ENCODE data around the gene TBKBP1. TPM values are rescaled to one million over a fixed set of nuclear protein-coding genes. Genes with fewer than 3 reads are reported as not detected.

The TBKBP1 gene
- total and polyA plus RNA-seq, 2 of the 4 experiments (the other 2 are of a cell fraction), result 3.4 to 8.5 TPM

DNA sequence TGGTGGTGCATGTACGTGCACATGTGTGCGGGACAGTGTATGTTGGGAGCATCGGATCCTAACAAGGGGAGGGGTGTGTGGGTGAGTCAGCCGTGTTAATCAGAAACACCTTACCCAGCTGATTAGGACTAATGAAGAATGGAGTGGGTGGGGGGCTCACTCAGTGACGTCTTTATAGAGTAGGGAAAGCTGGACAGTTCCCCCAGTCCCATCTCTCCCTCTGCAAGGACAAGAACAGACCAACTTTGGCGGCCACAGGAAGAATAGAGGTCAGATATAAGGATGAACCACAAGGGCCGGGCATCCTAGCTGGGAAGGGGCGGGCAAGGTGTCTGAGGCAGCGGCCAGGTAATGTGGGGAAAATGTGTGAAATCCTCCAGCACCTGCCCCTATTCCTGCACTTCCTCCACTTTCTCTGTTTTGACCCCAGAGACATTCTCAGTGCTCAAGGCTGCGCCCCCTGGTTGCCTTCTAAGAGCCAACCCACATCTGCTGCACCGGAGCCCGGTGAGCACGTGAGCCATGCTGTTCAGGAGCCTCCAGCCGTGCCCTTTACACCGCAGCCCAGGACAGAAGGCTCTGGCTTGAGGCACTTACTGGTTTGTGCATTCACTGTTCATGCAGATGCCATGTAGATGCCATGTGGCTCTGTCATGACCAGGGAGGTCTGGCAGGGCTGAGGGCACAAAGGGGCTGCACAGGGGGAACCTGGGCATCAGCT, 20.2 kb downstream of the TBKBP1 start:
- Histone ChIP-seq H2AK9ac (replicated peaks; ENCODE audit: low read depth, low read length, poor library complexity) (no peak overlapping the region), H2BK5ac (ENCODE audit: low read depth, low read length, poor library complexity, severe bottlenecking) (no peak overlapping the region), H3K36me3 (ENCODE audit: control insufficient read depth, insufficient read depth, low read length) (peaks cover 12% of the 10 kb centered on the region; the same call in 1 of the 2 replicates), H3K9ac (ENCODE audit: low read depth, low read length) (no peak overlapping the region), H4K8ac (ENCODE audit: low read depth in 2 of 2, low read length in 2 of 2) (no peak overlapping the region), H3K18ac (ENCODE audit: low read depth, low read length) (no peak overlapping the region), H4K91ac (ENCODE audit: insufficient read depth, low read depth, low read length) (no peak overlapping the region), H4K5ac (ENCODE audit: low read depth, low read length) (no peak overlapping the region), H2BK20ac (ENCODE audit: low read depth, low read length) (no peak overlapping the region), H3K23ac (ENCODE audit: low read depth, low read length) (no peak overlapping the region), H3K14ac (replicated peaks; ENCODE audit: low read depth, low read length) (no peak overlapping the region), H2AK5ac (ENCODE audit: low read depth, low read length) (no peak overlapping the region), H3K4me1 (ENCODE audit: control insufficient read depth, insufficient read depth, low read length) (peaks cover 7% of the 10 kb centered on the region), H3K79me1 (ENCODE audit: low read depth in 1 of 2, low read length in 2 of 2) (no peaks in the 10 kb centered on the region), H4K20me1 (ENCODE audit: insufficient read depth, low read length) (peaks cover 26% of the 10 kb centered on the region; the same call in 1 of the 2 replicates), H3K4me3 (ENCODE audit: insufficient read depth, low read depth, low read length) (no peak overlapping the region), H3K27ac (ENCODE audit: insufficient read depth, low read length) (no peak overlapping the region), H3K56ac (ENCODE audit: extremely low read depth, insufficient read depth, low read length) (no peak overlapping the region), H2BK15ac (ENCODE audit: low read depth, low read length) (no peak overlapping the region), H2AFZ (replicated peaks; ENCODE audit: low read length, poor library complexity) (no peak overlapping the region), H3K9me3 (ENCODE audit: control insufficient read depth, insufficient read depth, low read length) (no peaks in the 10 kb centered on the region), H3K4ac (ENCODE audit: low read depth, low read length) (no peak overlapping the region), H2BK120ac (ENCODE audit: low read depth, low read length) (no peak overlapping the region), H3K9me1 (ENCODE audit: insufficient read depth, low read length) (peaks cover 5% of the 10 kb centered on the region; the same call in 1 of the 2 replicates), H3K4me2 (ENCODE audit: low read depth, low read length) (no peak overlapping the region), H3K27me3 (ENCODE audit: control insufficient read depth, insufficient read depth, low read length) (peaks cover 71% of the 10 kb centered on the region)
- TF ChIP-seq MAFK (IDR thresholded peaks at IDR 0.05; ENCODE audit: low read depth, low read length), result no peak
- TF ChIP-seq USF2 (IDR thresholded peaks at IDR 0.05; ENCODE audit: low read depth, low read length), result no peak
- no peak for TF ChIP-seq BHLHE40 (IDR thresholded peaks at IDR 0.05; ENCODE audit: low read depth, low read length)
- TF ChIP-seq POLR2A (IDR thresholded peaks at IDR 0.05; ENCODE audit: low read depth, low read length), result no peak
- TF ChIP-seq FOS (IDR thresholded peaks at IDR 0.05; ENCODE audit: low read depth, low read length), result no peak
- no peak for TF ChIP-seq ELK1 (IDR thresholded peaks at IDR 0.05; ENCODE audit: borderline replicate concordance, low read depth, low read length)
- TF ChIP-seq RAD21 (IDR thresholded peaks at IDR 0.05; ENCODE audit: low read length), result no peak
- TF ChIP-seq CEBPB (IDR thresholded peaks at IDR 0.05; ENCODE audit: low read depth, low read length), result no peak
- no peak for TF ChIP-seq MXI1 (IDR thresholded peaks at IDR 0.05; ENCODE audit: borderline replicate concordance, low read depth, low read length)
- TF ChIP-seq CHD1 (IDR thresholded peaks at IDR 0.05; ENCODE audit: low read depth, low read length), result no peak
- dilution Hi-C loops (cut with HindIII; ENCODE audit: low sequenced_read_pairs, unreplicated experiment) (no loop called here), intact Hi-C loops (cut with micrococcal nuclease) (no loop called here), in situ Hi-C loops (cut with MboI; ENCODE audit: low sequenced_read_pairs) (no loop called here)
- 25% methylated on average over 4 of the region's 15 CpGs; no CpG with 5 or more reads in 1 of the 2 experiments for WGBS, 2 experiments (ENCODE audit: extremely low coverage in 2 of 2, insufficient read length in 1 of 2)
- ChIA-PET CTCF (interaction anchor here (0.5 kb wide), 1 partner anchor 32 kb away, joined by 6 read pairs; no protein-coding TSS in a partner anchor), POLR2A (ENCODE audit: unreplicated experiment) (no interaction called here)
- no peak for DNase-seq
- ATAC-seq (ENCODE audit: low read depth), result no peak
- no TSS peak for BruUV-seq (replicated peaks)

All from IMR-90 (cell line).